ENCODE data around the gene TUBGCP6.

DNA sequence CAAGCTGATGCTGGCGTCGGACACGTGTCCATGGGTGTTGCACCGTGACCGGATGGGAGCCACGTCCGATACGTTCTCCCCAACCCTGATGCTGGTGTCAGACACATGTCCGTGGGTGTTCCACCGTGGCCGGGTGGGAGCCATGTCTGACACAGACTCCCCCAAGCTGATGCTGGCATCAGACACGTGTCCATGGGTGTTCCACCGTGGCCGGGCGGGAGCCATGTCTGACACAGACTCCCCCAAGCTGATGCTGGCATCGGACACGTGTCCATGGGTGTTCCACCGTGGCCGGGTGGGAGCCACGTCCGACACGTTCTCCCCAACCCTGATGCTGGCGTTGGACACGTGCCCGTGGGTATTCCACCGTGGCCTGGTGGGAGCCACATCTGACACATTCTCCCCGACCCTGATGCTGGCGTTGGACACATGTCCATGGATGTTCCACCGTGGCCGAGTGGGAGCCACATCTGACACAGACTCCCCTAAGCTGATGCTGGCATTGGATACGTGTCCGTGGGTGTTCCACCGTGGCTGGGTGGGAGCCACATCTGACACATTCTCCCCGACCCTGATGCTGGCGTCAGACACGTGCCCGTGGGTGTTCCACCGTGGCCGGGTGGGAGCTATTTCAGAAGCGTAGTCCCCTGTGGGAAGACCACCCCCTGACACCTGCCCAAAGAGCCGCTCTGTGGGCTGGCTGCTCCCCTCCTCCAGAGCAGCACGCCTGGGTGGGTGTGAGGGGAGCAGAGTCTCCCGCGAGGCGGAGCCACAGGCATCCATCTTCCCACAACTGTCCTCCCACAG lies 24.0 kb downstream of the TUBGCP6 start:
- TF ChIP-seq, protein P1, sequence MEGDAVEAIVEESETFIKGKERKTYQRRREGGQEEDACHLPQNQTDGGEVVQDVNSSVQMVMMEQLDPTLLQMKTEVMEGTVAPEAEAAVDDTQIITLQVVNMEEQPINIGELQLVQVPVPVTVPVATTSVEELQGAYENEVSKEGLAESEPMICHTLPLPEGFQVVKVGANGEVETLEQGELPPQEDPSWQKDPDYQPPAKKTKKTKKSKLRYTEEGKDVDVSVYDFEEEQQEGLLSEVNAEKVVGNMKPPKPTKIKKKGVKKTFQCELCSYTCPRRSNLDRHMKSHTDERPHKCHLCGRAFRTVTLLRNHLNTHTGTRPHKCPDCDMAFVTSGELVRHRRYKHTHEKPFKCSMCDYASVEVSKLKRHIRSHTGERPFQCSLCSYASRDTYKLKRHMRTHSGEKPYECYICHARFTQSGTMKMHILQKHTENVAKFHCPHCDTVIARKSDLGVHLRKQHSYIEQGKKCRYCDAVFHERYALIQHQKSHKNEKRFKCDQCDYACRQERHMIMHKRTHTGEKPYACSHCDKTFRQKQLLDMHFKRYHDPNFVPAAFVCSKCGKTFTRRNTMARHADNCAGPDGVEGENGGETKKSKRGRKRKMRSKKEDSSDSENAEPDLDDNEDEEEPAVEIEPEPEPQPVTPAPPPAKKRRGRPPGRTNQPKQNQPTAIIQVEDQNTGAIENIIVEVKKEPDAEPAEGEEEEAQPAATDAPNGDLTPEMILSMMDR (IDR thresholded peaks at IDR 0.05): no peak
- TF ChIP-seq POLR2A (IDR thresholded peaks at IDR 0.05): no peak
- no peak for TF ChIP-seq POLR2AphosphoS5 (IDR thresholded peaks at IDR 0.05)

All from prostate gland (tissue), 2 donors.